Lung (tissue), 12 donors: ENCODE measurements around the gene CA5A. TPM values are rescaled to one million over a fixed set of nuclear protein-coding genes. Genes with fewer than 3 reads are reported as not detected.
"Not testable (repeated sequence)": the region's sequence is repeated elsewhere in the genome, so short reads cannot be mapped to it uniquely, and the experiment has no call there.

Experiments
- ATAC-seq: fragments of 200-7000 bp; cut with Tn5 transposase; one replicate; pipeline ENCODE4 v1.9.1; 2020; ENCODE audit warnings: moderate number of reproducible peaks; ENCODE audit not compliant: insufficient read depth, low FRiP score
- DNase-seq, 3 donors: peaks; one replicate each; pipeline ENCODE4 v3.0.0-alpha.2; 2013 to 2017
- H3K27ac ChIP-seq, 2 donors: one replicate each; pipeline ENCODE4 v1.5.1; 2013; ENCODE audit warnings: mild to moderate bottlenecking in 2 of 2, moderate library complexity in 2 of 2, control low read depth in 1 of 2, inconsistent platforms in 1 of 2, low read depth in 1 of 2, low read length in 1 of 2
- H3K27me3 ChIP-seq, 3 donors: one replicate each; pipeline ENCODE4 v1.5.1; 2013; ENCODE audit warnings: low read length in 2 of 3; ENCODE audit not compliant: control insufficient read depth in 3 of 3, insufficient read depth in 3 of 3
- H3K36me3 ChIP-seq, 4 donors: one replicate each; pipeline ENCODE4 v1.5.1; 2013; ENCODE audit warnings: low read length in 4 of 4, mild to moderate bottlenecking in 1 of 4, moderate library complexity in 1 of 4; ENCODE audit not compliant: control insufficient read depth in 4 of 4, insufficient read depth in 4 of 4
- H3K4me1 ChIP-seq, 5 donors: one replicate each; pipeline ENCODE4 v1.5.1; 2013; ENCODE audit warnings: low read length in 5 of 5, mild to moderate bottlenecking in 2 of 5, moderate library complexity in 1 of 5; ENCODE audit not compliant: control insufficient read depth in 5 of 5, insufficient read depth in 5 of 5
- H3K4me3 ChIP-seq: one replicate; pipeline ENCODE4 v1.5.1; 2013; ENCODE audit warnings: mild to moderate bottlenecking, control low read depth, moderate library complexity
- H3K9ac ChIP-seq, 2 donors: one replicate each; pipeline ENCODE4 v1.5.1; 2013; ENCODE audit warnings: low read length in 2 of 2, control low read depth in 1 of 2; ENCODE audit not compliant: insufficient read depth in 1 of 2
- H3K9me3 ChIP-seq, 4 donors: one replicate each; pipeline ENCODE4 v1.5.1; 2013; ENCODE audit warnings: low read length in 3 of 4, mild to moderate bottlenecking in 1 of 4, moderate library complexity in 1 of 4; ENCODE audit not compliant: control insufficient read depth in 4 of 4, insufficient read depth in 3 of 4
- WGBS, 2 donors: extraction: QIAGEN DNeasy Blood & Tissue Kit; methylation state at CpG; one replicate each; pipeline ENCODE4 v1.1.7; 2013; 5-methylcytosine and 5-hydroxymethylcytosine counted together
- polyA plus RNA-seq, 2 donors: library from polyadenylated mRNA; stranded (reverse); fragments of 200-250 nt; gene quantifications; one replicate each; pipeline ENCODE4 v1.2.1, GENCODE V29; 2013
- total RNA-seq, 2 donors: library from RNA; depleted of rRNA in 1 of 2; stranded (reverse); fragments of >200 nt in 1 of 2; gene quantifications; one replicate each; pipeline ENCODE4 v1.2.1, GENCODE V29; 2014 to 2021
- TF ChIP-seq, protein P1 (sequence below): IDR thresholded peaks from 2 replicates; pipeline ENCODE4 v1.5.1; 2012; ENCODE audit warnings: mild to moderate bottlenecking; ENCODE audit errors: control extremely low read depth, extremely low read depth
- donor health status: control.
- donor health status: control.
- donor health status: Bipolar disorder and iron deficiency.
- donor health status: healthy.
- donor health status: DM: yes; HTN: yes; CAD: no.

The CA5A gene
- total and polyA plus RNA-seq, 4 donors: 0.03 to 0.63 (median 0.14) TPM; not detected in 1

DNA sequence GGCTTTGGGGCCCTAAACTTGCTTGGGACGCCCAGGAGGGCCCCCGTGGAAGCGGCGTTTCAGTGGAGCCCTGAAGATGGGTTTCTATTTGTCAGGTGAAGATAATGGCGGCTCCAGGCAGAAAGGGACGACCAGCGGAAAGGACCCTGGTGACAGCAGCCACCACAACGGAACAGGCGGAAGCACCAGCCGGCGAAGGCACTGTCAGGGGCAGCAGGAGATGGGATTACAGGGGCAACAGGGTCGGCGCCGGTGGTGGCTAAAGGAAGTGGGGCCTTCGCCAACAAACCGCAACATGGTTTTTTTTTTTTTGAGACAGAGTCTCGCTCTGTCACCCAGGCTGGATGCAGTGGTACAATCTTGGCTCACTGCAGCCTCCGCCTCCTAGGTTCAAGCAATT is 23.6 kb downstream of the CA5A start:
- H3K9ac ChIP-seq, H3K27me3 ChIP-seq, H3K36me3 ChIP-seq, ATAC-seq, H3K27ac ChIP-seq, DNase-seq, H3K4me1 ChIP-seq, H3K4me3 ChIP-seq, H3K9me3 ChIP-seq: not testable (repeated sequence)
- WGBS, 2 donors: 77 to 83% methylated on average over 18 of the region's 18 CpGs

DNA sequence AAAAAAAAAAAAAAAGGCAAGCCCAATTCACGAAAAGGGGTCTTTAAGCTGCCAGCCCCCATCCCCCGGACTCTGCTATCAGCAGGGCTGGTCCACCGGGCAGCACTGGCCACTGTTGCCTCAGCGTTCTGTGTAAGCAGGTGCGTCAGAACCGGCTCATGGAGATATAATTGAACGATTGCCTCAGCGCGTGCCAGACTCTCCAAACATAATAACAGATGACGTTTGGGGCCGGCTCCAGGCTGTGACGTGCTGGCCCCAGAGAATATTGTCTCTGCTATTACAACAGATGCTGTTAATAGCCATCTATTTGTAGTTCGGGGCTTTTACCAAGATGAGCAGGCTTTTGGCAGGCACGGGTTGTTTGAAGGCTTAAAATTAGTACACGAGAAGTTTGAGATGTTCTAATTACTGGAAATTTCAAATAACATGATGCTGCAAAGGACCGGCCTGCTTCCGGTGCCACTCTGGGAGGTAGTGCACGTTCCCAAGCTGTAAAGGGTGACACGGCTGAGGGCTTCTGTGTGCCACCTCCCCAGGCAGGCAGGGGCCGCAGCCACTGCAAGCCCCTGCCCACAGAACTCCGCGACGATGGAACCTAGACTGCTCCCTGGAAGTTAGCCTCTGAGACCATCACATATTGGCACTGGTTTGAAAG is 25.1 kb downstream of the CA5A start:
- DNase-seq: peak in 1 of 3 donors; percentile 13
- not testable (repeated sequence) for H3K9ac ChIP-seq, H3K4me1 ChIP-seq, H3K9me3 ChIP-seq, H3K4me3 ChIP-seq, H3K36me3 ChIP-seq, H3K27me3 ChIP-seq, H3K27ac ChIP-seq, ATAC-seq
- WGBS, 2 donors: 68 to 79% methylated on average over 23 of the region's 23 CpGs

DNA sequence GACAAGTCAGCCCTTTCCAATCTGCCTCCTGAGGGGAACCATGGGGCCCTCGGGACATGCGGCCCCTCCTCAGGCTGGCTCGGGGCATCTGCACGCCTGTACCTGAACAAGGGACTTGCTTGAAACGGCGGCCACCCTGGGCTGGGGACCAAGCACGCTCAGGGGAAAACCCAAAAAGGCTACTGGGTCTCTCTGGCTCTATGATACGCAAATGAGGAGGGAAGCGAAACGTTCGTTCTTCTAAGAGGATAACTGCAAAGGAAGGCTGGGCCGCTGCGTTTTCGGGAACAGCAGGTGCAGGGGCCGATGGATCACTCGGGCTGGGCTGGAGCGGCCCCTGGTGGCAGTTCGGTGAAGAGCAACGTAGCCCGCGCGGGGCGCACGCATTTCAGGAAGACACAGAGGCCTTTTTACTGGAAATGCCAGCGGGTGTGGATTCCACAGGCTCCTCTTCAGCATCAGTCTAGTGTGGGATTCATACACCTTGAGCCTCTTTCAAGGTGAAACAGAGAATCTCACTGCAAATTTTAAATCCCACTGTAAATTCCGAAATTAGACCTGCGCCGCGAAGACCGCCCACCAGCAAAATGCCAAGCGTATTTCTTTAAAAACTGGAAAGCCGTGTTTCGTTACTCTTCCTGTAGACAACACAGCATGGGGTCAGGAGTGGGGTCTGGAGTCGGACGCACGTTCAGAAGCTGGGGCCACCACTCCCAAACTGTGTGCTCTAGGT is 27.0 kb downstream of the CA5A start:
- peak; percentile 46 to 77 (median 53) for DNase-seq
- not testable (repeated sequence) for H3K4me1 ChIP-seq, H3K9me3 ChIP-seq, H3K36me3 ChIP-seq, H3K27ac ChIP-seq, H3K27me3 ChIP-seq, H3K4me3 ChIP-seq, H3K9ac ChIP-seq
- TF ChIP-seq, protein P1, sequence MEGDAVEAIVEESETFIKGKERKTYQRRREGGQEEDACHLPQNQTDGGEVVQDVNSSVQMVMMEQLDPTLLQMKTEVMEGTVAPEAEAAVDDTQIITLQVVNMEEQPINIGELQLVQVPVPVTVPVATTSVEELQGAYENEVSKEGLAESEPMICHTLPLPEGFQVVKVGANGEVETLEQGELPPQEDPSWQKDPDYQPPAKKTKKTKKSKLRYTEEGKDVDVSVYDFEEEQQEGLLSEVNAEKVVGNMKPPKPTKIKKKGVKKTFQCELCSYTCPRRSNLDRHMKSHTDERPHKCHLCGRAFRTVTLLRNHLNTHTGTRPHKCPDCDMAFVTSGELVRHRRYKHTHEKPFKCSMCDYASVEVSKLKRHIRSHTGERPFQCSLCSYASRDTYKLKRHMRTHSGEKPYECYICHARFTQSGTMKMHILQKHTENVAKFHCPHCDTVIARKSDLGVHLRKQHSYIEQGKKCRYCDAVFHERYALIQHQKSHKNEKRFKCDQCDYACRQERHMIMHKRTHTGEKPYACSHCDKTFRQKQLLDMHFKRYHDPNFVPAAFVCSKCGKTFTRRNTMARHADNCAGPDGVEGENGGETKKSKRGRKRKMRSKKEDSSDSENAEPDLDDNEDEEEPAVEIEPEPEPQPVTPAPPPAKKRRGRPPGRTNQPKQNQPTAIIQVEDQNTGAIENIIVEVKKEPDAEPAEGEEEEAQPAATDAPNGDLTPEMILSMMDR: peak; percentile 65
- ATAC-seq: peak; percentile 65
- WGBS, 2 donors: 36 to 38% methylated on average over 36 of the region's 36 CpGs

DNA sequence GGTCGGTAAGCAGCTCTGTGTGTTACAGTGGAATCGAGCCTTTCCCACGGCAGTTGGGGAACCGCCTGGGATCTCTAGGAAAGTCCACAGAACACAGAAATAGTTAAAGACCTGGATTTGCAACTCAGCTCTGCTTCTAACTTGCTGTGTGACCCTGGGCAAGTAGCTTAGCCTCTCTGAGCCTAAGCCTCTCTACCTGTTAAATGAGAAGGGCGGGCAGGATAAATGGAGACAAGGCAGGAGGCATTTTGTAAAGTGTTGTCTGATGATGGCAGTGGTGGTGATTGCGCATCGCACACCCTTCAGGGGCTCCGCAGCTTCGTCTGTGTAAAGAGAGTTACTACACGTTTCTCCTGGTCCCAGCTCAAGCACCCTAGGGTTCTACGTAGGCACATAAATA is 28.2 kb downstream of the CA5A start:
- not testable (repeated sequence) for H3K9me3 ChIP-seq, ATAC-seq, H3K4me1 ChIP-seq, H3K27ac ChIP-seq, H3K36me3 ChIP-seq, H3K27me3 ChIP-seq, H3K9ac ChIP-seq, DNase-seq, H3K4me3 ChIP-seq
- 91 to 92% methylated on average over 11 of the region's 11 CpGs for WGBS, 2 donors

DNA sequence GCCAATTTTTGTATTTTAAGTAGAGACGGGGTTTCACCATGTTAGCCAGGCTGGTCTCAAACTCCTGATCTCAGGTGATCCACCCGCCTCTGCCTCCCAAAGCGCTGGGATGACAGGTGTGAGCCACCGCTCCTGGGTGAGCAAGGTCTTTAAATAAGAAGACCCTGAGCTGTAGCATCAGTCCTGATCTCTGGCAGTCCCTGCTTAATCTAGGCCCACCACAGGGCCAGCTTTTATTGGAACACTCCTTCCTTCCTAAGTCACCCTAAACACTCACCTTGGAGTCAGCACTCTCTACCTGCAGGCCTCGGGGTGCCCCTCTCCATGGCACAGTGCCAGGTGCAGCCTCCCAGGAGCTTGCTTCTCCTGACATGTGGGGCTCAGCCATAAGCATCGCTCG is 30.8 kb downstream of the CA5A start:
- not testable (repeated sequence) for H3K27me3 ChIP-seq, H3K36me3 ChIP-seq, H3K4me3 ChIP-seq, ATAC-seq, H3K9ac ChIP-seq, DNase-seq, H3K27ac ChIP-seq, H3K9me3 ChIP-seq, H3K4me1 ChIP-seq
- 91 to 92% methylated on average over 7 of the region's 7 CpGs for WGBS, 2 donors

DNA sequence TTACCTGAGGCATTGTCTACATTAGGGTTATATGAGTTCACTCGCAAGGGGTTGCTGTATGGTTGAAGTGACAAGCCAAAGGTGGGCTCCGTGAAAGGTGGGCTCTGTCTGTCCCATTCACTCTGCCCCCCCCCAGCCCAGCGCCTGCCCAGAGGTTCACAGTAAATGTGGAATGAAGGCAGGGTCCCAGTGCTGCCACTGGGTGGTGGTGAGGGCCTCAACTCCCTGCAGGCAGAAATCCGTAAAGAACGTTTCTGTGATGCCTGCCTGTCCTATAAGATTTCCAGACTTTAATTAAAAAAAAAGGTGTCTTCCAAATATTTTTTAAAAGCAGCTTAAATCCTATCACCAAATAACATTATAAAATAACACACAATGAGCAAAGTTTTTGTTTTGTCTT is 31.4 kb downstream of the CA5A start:
- H3K36me3 ChIP-seq, H3K9ac ChIP-seq, H3K27ac ChIP-seq, DNase-seq, ATAC-seq, H3K9me3 ChIP-seq, H3K4me3 ChIP-seq, H3K27me3 ChIP-seq, H3K4me1 ChIP-seq: not testable (repeated sequence)
- WGBS, 2 donors: 79 to 82% methylated on average over 3 to 4 of the region's 5 CpGs

DNA sequence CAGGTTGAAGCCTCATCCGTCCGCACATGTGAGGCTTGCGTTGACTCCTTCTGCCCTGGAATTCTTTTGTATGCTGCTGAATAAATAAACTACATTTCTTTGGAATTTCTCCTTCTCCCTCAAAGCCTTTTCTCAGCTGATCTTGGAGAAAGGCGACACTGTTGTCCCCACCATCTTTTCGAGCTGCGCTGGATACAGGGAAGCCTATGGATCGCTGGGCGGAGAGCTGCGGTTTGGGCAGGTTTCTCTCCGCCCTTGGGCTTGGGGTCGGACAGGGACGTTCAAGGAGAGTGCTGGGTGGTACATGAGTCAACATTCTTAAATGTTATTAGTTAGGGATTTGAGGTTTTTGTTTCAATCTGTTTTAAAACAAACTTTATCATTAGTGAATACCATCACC is 35.8 kb downstream of the CA5A start:
- H3K4me1 ChIP-seq, ATAC-seq, DNase-seq, H3K36me3 ChIP-seq, H3K9ac ChIP-seq, H3K27me3 ChIP-seq, H3K9me3 ChIP-seq, H3K4me3 ChIP-seq, H3K27ac ChIP-seq: not testable (repeated sequence)
- WGBS, 2 donors: 81 to 90% methylated on average over 12 of the region's 12 CpGs
